ENCODE data around the gene SLC7A6.

SLC7A6 gene

DNA sequence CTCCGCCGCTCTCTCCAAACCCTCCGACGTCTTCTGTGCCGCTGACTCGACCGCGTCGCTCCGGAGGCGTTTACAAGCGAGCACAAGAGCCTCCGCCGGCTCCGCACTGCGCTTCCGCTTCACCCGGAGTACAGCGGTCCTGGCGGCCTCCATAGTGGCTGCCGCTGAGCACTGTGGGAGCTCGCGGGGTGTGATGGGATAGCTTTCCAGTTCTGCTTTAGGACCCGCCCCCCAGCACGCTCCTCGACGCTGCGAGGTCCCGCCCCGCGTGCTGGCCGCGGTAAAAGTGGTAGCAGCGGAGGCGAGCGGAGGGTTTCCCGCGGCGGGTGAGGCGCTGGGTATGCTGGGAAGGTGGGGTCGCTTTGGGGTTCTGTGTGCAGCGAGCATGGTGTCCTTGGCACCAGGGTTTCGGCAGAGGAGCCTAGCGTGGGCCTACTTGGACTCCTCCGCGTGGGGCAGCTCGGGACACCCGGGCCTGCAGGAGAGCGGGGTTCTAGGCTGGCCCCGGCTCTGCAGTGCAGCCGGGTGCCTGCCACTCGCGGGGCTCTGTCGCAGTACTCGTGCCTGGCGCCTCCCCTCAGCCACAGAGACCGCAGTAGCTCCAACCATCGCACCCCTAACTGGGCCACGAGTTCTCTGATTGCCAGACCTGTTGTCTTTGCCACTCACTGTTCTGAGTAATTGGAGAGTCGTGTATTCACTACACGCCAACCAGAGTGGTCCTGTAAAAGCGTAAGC, 46.6 kb downstream of the SLC7A6 start, which contains the start of the genes PRMT7 and SLC7A6OS:
Gene PRMT7, plus strand, starts transcription at position 246 of the 738 bp plus-strand sequence. CDS start 4,961 bp downstream, outside the sequence.
Gene SLC7A6OS, minus strand, starts transcription at position 173 of the 738 bp plus-strand sequence. Its CDS starts 20 bp downstream, at position 153.
- peak; percentile 98 for DNase-seq

GRCh38 chr16:68313116-68313515, 48.8 kb downstream of the SLC7A6 start:
- DNase-seq: no peak

DNA sequence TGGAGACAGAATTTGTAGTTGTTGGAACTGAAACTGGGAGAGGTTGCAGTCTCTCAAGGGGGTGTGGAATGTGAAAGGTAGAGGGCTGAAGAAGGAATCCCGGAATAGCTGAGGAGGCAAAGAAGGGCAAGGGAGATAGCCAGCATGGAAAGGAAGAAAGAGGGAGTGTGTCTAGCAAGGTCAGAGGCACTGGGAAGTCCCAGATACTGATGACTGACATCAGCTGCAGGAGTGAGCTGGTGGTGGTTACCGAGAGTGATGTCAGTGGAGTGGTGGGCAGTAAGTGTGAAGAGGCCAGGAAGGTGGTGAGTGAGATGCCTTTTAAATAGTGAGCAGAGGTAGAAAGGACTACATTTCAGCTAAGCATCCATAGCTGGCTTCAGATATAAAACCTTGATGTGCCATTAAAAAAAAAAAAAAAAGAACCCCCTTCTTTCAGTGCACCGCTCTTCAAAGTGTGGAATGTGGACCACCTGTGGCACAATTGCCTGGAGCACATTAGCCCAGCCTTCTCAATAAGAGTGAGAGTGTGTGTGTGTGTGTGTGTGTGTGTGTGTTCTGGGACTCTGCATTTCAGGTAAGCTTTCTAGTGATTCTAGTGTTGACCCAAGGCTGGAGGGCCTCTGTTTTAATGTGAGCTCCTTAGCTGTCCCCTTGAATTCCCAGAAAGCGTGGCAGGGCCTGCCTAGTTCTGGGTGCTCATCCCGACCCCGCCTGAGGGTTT, 55.0 kb downstream of the SLC7A6 start:
- DNase-seq: no peak

- no peak for DNase-seq
Observed at GRCh38 chr16:68324336-68324735, 60.0 kb downstream of the SLC7A6 start.

- DNase-seq: no peak
Observed at GRCh38 chr16:68324780-68325357, 60.5 kb downstream of the SLC7A6 start.

GRCh38 chr16:68328151-68328859, 64.0 kb downstream of the SLC7A6 start:
- peak; percentile 88 for DNase-seq

- DNase-seq: no peak
Observed at GRCh38 chr16:68328860-68329390, 64.6 kb downstream of the SLC7A6 start.

DNA sequence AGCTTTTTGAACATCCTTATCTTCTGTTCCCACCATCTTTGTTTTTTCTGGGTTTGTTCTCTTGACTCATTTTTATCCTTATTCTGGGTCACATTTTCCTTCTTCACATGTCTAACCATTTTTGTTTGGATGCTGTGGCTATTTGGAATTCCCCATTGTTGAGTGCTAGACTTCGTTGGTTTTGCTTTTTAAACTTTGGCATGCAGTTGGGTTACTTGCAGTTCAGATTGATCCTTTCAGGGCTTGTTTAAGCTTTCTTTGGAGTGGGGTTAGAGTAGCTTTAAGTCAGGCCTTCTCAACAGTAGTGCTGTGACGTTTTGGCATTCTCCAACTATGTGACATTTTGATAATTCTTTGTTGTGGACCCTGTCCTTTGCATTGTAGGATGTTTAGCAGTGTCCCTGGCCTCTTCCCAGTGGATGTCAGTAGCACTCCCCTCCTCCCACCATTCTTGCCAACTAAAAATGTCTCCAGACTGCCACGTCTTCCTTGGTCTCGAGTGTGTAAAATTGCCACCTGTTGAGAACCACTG, 67.6 kb downstream of the SLC7A6 start:
- DNase-seq: no peak

GRCh38 chr16:68332411-68333121, 68.2 kb downstream of the SLC7A6 start:
- DNase-seq: no peak

- DNase-seq: no peak
Observed at GRCh38 chr16:68335175-68335574, 70.8 kb downstream of the SLC7A6 start.

DNA sequence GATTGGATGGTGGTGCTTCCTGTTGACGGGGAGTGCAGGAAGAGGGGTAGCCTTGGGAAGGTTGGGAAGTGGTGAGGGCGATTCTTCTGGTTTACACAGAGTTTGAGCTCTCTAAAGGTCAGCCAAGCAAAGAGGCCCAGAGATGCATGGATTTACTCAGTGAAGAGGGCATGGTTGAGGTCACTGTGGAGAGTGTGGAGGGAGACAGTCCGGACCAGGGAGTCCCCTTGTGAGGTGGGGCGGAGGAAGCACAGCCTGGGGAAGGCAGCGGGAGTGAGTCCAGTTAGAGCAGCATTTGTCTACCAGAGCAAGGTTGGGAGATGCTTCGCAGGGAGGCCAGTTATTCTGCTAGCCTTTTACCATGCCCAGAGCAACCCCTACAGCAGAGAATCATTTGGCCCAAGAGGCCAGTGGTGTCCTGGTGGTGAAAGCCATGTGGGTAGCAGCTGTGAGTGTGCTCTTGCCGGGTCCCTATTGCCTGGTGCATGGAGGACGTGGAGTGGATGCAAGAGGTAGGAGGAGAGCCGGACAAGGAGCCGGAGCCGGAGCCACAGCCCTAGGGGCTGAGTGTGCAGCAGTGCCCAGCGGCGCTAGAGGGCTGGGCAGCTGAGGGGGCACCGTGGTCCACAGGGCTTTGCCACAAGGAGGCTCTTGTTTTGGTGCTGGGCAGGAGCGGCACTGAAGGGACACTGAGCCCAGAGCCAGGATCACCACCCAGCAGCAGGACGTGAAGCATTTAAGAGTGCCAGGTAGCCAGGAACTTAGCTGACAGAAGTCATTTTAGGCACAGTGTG, 74.2 kb downstream of the SLC7A6 start:
- DNase-seq: no peak

DNA sequence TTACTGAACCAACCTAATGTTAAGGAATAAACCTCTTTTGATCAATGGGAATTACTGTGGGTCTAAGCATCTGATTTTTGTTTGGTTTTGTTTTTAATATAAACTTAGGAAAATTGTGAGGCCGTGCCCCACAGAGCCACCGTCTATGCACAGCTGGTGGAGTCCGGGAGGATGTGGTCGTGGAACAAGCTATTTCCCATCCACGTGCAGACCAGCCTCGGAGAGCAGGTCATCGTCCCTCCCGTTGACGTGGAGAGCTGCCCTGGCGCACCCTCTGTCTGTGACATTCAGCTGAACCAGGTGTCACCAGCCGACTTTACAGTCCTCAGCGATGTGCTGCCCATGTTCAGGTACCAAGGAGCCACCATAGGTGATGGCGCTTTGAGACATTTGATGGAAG, 74.9 kb downstream of the SLC7A6 start:
- no peak for DNase-seq

DNA sequence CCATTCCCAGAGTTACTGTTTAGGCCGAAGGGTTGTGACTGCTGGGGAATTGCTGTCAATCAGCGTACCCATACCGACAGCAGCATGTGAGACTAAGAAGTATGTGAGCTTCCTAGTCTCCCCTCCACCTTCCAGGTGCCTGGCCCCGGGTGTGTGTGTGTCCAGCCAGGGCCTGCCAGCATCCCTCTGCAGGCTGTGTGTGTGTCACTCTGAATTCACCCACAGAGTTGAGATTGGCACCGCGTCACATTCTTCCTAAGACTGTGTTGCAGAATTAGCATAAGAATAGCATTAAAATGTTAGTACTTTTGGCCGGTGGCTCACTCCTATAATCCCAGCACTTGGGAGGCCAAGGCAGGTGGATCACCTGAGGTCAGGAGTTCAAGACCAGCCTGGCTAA, 78.3 kb downstream of the SLC7A6 start:
- DNase-seq: no peak

DNA sequence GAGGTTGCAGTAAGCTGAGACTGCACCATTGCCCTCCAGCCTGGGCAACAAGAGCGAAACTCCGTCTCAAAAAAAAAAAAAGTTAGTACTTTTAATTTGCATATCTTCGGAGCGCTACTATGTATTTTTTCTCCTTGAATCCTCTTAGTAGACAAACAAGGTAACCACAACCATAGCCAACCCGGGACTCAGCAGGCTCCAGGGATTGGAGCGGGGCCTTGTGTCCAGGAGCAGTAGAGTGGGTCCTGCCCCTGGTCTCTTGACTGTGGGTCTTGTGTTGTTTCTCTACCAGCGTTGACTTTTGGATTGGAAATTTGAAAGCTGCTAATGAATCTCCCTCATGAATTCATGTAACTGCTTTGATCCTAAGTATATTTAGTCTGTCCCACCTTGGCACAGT, 78.8 kb downstream of the SLC7A6 start:
- no peak for DNase-seq

- DNase-seq: no peak
Observed at GRCh38 chr16:68344252-68344651, 79.9 kb downstream of the SLC7A6 start.

- no peak for DNase-seq
Observed at GRCh38 chr16:68345351-68345810, 81.1 kb downstream of the SLC7A6 start.

- DNase-seq: no peak
Observed at GRCh38 chr16:68345958-68346635, 81.8 kb downstream of the SLC7A6 start.

DNA sequence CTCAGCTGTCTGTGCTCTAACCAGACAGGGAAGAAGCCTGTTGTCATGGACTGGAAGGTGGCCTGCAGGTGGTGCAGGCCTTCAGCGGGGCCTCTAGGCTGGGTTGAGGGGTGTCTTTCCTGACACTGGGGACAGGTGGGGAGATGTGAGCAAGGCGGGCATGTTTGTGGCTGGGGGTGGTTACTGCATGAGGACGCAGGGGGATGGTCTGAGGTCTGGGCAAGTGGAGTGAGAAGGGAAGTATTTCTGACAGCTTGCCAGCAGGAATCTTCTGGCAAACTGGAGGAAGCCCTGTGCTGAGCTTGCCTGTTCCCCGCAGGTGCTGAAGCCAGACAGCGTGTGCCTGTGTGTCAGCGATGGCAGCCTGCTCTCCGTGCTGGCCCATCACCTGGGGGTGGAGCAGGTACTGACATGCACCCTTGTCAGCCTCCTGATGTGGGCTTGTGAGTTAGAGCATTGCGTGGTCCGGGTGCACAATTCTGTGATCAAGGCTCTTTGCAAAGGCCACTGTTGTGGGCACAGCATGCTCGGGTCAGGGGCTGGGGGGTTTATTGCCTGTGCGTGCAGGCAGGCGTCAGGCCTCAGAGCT, 82.7 kb downstream of the SLC7A6 start:
- DNase-seq: no peak

GRCh38 chr16:68347605-68348004, 83.3 kb downstream of the SLC7A6 start:
- no peak for DNase-seq

Data from RPMI8226 (cell line).